Measurements from ENCODE around the gene MEIOB.
"Not testable (repeated sequence)": the region's sequence is repeated elsewhere in the genome, so short reads cannot be mapped to it uniquely, and the experiment has no call there.

The MEIOB gene

GRCh38 chr16:1877804-1878203, 5.8 kb upstream of the MEIOB start (continued):
- TF ChIP-seq ZNF513 (tag by site-specific recombination; IDR thresholded peaks at IDR 0.05) (no peak), ZNF48 (tag by site-specific recombination; IDR thresholded peaks at IDR 0.05) (no peak), ZNF146 (tag by site-specific recombination; IDR thresholded peaks at IDR 0.05) (no peak), ZNF785 (tag by site-specific recombination; IDR thresholded peaks at IDR 0.05) (no peak), IKZF3 (tag by site-specific recombination; IDR thresholded peaks at IDR 0.05) (no peak)

GRCh38 chr16:1877089-1877488, 5.1 kb upstream of the MEIOB start:
- H3K9me3 ChIP-seq (ENCODE audit: control insufficient read depth, insufficient read depth, low read depth, low read length): no peaks in the 10 kb centered on the region
- H3K27ac ChIP-seq (ENCODE audit: extremely low read depth, low read depth, low read length): no peak overlapping the region
- H3K4me3 ChIP-seq (ENCODE audit: low read depth, low read length): no peak overlapping the region
- no peaks in the 10 kb centered on the region for H3K36me3 ChIP-seq (ENCODE audit: control insufficient read depth in 2 of 2, insufficient read depth in 1 of 2, low read length in 2 of 2)
- CTCF ChIA-PET: interaction anchor here (0.5 to 2.3 kb wide), 4 partner anchors 11 to 514 kb away, joined by 3 to 9 read pairs (median 4); no protein-coding TSS in a partner anchor
- H3K4me1 ChIP-seq (ENCODE audit: control insufficient read depth, insufficient read depth, low read length): no peaks in the 10 kb centered on the region
- POLR2A ChIA-PET: no interaction called here
- TF ChIP-seq ZXDB (tag by site-specific recombination; IDR thresholded peaks at IDR 0.05) (no peak), KLF8 (tag by site-specific recombination; IDR thresholded peaks at IDR 0.05) (no peak), ZNF580 (tag by site-specific recombination; IDR thresholded peaks at IDR 0.05) (no peak)

- no peaks in the 10 kb centered on the region for H3K4me1 ChIP-seq (ENCODE audit: control insufficient read depth, insufficient read depth, low read length)
- no peak overlapping the region for H3K27ac ChIP-seq (ENCODE audit: extremely low read depth, low read depth, low read length)
- ChIA-PET CTCF (interaction anchor here (0.6 to 2.3 kb wide), 3 partner anchors 10 to 53 kb away, joined by 3 to 9 read pairs (median 3); no protein-coding TSS in a partner anchor), POLR2A (no interaction called here)
- no peak overlapping the region for H3K4me3 ChIP-seq (ENCODE audit: low read depth, low read length)
- H3K9me3 ChIP-seq (ENCODE audit: control insufficient read depth, insufficient read depth, low read depth, low read length): no peaks in the 10 kb centered on the region
- TF ChIP-seq PRDM4 (tag by site-specific recombination; IDR thresholded peaks at IDR 0.05): no peak
- no peak for TF ChIP-seq PRDM2 (tag by site-specific recombination; IDR thresholded peaks at IDR 0.05; ENCODE audit: borderline replicate concordance)
- TF ChIP-seq ZNF600 (tag by site-specific recombination; IDR thresholded peaks at IDR 0.05): no peak
- TF ChIP-seq ZNF239 (tag by site-specific recombination; IDR thresholded peaks at IDR 0.05): no peak
- no peak for TF ChIP-seq ZNF221 (tag by site-specific recombination; IDR thresholded peaks at IDR 0.05; ENCODE audit: borderline replicate concordance)
- no peaks in the 10 kb centered on the region for H3K36me3 ChIP-seq (ENCODE audit: control insufficient read depth in 2 of 2, insufficient read depth in 1 of 2, low read length in 2 of 2)
Measured at GRCh38 chr16:1876468-1876867, 4.5 kb upstream of the MEIOB start.

GRCh38 chr16:1876066-1876465, 4.1 kb upstream of the MEIOB start:
- H3K4me3 ChIP-seq (ENCODE audit: low read depth, low read length); POLR2A ChIA-PET: not testable (repeated sequence)
- CTCF ChIA-PET: interaction anchor here (0.7 to 2.3 kb wide), 3 partner anchors 10 to 54 kb away, joined by 3 to 9 read pairs (median 3); no protein-coding TSS in a partner anchor

More at GRCh38 chr16:1876066-1876465, 4.1 kb upstream of the MEIOB start:
- H3K36me3 ChIP-seq (ENCODE audit: control insufficient read depth in 2 of 2, insufficient read depth in 1 of 2, low read length in 2 of 2); H3K4me1 ChIP-seq (ENCODE audit: control insufficient read depth, insufficient read depth, low read length); H3K27ac ChIP-seq (ENCODE audit: extremely low read depth, low read depth, low read length); H3K9me3 ChIP-seq (ENCODE audit: control insufficient read depth, insufficient read depth, low read depth, low read length): not testable (repeated sequence)
